Stimulated activated CD8-positive, alpha-beta memory T cell treated with anti-CD3 and anti-CD28 coated beads, Interleukin-4, amount 100 ng/mL, for 1 hour (primary cell): ENCODE measurements around the gene CLEC4G.

Experiments
- DNase-seq, 2 donors: peaks; one replicate each; pipeline ENCODE4 v3.0.0-alpha.2; 2020; ENCODE audit warnings: low read depth in 2 of 2, low spot score in 1 of 2

The CLEC4G gene

DNA sequence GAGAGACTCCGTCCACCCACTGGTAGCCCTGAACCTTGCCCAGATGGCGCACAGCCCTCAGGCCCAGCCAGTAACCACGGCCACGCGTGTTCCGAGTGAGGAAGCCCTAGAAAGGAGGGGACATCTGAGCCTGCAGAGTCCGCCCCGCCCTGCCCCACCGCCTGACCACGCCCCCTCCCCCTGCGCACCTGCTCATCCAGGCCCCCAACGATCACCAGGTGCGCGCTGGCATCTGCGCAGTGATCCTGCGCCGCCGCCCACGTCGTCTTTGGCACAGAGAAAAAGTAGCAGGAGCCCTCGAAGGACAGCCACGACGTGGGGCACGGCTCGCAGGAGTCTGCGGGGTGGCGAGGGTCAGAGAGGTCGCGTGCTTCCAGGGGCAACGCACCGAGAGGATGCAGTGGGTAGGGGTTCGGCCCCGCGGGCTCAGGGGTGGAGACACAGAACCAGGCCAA, 2.1 kb downstream of the CLEC4G start:
- DNase-seq, result no peak

- no peak for DNase-seq
Observed at GRCh38 chr19:7729211-7729610, 2.7 kb downstream of the CLEC4G start.

GRCh38 chr19:7725791-7726190, 6.1 kb downstream of the CLEC4G start:
- DNase-seq, result no peak

- no peak for DNase-seq
Observed at GRCh38 chr19:7722231-7722651, 9.7 kb downstream of the CLEC4G start.

- no peak for DNase-seq
Observed at GRCh38 chr19:7720351-7720750, 11.6 kb downstream of the CLEC4G start.

GRCh38 chr19:7718668-7719067, 13.2 kb downstream of the CLEC4G start:
- no peak for DNase-seq

DNA sequence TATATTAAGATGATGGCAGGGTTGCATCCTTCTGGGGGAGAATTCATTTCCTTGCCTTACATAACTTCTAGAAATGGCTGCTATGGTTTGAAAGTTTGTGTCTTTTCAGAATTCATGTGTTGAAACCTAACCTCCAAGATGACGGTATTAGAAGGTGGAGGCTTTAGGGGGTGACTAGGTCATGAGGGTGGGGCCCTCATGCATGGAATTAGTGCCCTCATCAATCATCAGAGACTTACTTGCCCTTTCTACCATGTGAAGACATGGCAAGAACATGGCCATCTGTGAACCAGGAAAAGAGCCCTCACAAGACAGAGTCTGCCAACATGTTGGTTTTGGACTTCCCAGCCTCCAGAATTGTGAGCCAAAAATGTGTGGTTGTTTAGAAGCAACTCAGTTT, 15.1 kb downstream of the CLEC4G start:
- DNase-seq, result no peak

DNA sequence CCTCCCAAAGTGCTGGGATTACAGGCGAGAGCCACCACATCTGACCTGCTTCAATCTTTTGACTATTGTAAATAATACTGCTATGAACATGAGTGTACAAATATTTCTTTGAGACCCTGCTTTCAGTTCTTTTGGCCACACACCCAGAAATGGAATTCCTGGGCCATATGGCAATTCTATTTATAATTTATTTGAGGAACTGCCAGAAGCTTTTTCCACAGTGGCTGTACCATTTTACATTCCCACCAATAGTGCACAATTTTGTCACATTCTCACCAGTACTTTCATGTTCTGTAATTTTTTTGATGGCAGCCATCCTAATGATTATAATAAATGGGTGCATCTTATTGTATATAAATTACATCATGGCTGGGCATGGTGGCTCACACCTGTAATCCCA, 16.2 kb downstream of the CLEC4G start:
- DNase-seq, result no peak

DNA sequence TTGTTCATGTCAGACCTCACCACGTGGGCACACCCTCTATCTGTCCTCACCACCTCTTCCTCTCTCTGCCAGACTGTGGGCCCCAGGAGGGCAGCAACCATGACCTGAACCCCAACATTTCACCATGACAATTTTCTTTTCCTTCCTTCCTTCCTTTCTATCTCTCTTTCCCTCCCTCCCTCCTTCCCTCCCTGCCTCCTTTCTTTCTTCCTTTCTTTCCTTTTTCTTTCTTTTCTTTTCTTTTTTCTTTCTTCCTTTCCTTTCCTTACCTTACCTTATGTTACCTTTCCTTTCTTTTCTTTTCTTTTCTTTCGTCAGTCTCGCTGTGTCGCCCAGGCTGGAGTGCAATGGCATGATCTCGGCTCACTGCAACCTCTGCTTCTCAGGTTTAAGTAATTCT, 21.3 kb downstream of the CLEC4G start:
- no peak for DNase-seq

DNA sequence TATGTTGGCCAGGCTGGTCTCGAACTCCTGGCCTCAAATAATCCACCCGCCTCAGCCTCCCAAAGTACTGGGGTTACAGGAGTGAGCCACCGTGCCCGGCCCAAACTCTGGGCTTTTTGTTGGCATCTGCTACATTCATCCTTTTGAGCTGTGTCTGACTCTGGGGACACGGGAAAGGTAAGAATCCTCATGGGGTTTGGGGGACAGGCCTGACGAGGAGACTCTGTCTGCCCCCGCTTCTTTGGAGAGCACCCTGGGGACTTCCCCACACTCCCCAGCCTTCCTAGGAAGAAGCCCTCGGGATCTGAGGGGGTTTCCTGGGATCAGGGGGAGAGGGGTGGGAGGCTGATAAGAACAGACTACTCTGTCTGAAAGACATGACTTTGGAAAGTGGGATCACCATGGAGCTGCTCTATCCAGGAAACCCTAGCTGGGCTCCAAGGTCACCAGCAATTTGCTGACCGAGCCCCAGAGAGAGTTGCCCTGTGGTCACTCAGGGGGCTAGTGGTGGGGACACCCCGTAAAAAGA, 21.9 kb downstream of the CLEC4G start:
- no peak for DNase-seq

- DNase-seq, result no peak
Observed at GRCh38 chr19:7706955-7707456, 24.9 kb downstream of the CLEC4G start.

DNA sequence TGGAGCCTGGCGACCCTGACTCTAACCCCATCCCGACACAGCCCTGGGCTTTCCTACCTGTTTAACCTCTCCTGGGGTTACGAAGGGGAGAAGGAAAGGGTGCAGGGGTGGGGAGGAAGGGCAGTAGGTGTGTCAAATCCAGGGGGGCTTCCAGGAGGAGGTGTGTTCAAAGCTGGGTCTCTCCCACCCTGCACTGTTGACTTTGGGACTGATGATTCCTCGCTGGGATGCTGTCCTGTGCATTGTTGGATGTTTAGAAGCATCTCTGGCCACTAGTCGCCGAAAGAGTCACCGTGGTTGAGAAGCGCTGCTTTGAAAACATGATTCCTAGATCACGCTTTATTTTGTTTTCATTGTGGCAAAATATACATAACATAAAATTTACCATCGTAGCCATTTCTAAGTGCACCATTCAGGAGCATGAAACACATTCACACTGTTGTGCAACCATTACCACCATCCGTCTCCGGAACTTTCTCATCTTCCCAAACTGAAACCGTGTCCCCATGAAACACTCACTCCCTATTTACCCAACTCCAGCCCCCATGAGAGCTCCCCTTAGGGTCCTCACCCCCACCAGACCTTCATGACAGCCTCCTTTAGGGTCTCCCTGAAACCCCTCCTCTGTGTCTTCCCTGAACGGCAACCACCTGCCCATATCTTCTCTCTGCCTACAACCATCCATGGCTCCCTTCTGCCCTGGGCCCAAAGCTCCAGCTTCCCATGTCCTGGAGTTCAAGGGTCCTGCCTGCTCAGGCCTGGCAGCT, 25.5 kb downstream of the CLEC4G start:
- no peak for DNase-seq

DNA sequence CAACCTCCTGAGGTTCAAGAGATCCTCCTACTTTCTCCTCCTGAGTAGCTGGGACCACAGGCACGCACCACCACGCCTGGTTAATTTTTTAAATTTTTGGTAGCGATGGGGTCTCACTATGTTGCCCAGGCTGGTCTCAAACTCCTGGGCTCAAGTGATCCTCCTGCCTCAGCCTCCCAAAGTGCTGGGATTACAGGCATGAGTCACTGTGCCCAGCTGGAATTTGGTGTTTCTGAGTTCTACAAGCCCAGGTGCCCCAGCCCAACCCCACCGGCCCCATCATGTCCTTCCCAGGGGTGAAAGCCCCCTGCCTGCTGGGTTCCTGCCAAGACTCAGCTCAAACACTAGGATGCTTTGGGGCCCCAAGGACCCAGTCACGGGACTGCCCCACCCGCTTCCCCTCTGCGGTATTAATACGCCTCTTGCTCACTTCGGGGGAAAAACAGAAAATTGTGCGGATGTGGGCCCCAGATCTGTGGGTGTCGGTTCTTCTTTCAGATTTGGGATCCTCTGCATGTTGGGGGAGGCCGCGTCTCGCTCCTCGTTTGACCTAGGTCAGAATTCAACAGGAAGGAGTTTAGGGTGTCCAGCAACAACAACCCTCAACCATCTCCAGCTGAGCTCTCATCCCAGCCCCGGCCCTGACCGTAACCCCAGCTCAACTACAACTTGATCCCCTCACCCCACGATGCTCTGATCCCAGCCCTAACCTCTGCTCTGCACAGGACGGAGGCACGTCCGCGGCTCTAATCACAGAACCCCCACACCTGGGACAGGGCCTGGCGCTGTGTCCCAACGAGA, 26.3 kb downstream of the CLEC4G start:
- DNase-seq, result peak in 1 of 2 donors; percentile 64

DNA sequence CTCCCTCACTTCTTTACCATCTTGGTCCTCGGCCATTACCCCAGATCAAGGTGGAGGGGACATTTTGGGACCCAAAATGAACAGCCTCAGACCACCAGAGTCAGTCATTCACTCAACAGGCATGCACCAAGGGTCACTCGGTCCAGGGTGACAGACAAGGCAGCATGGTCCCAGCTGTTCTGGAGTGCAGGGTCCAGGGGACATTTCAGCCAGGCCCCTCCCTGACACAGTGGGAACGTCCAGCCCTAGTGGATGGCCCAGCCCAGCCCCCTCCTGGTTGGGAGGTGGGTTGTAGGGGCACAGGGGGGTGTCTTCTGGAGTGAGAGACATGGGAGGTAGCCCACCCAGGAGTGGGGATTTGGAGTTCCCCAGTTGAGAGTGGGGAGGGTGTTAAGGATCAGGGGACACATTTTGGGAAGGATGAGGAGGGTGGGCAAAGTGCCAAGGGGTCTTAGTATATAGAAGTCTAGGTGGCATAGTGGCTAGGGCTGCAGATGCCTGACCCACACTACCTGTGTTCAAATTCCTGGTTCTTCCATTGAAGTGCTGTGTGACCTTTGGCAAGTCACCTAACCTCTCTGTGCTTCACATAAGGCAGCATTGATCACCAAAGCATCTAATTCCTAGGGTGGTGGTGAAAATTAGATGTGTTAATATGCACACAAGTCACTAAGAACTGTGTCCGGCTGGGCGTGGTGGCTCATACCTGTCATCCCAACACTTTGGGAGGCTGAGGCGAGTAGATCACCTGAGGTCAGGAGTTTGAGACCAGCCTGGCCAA, 27.4 kb downstream of the CLEC4G start:
- no peak for DNase-seq

GRCh38 chr19:7703332-7703731, 28.6 kb downstream of the CLEC4G start:
- DNase-seq, result no peak

GRCh38 chr19:7701654-7702457, 30.1 kb downstream of the CLEC4G start, which contains the start of gene FCER2:
Gene FCER2 (minus strand): TSS chr19:7702131. CDS start chr19:7699760, 2,371 bp downstream.
- DNase-seq, result no peak

DNA sequence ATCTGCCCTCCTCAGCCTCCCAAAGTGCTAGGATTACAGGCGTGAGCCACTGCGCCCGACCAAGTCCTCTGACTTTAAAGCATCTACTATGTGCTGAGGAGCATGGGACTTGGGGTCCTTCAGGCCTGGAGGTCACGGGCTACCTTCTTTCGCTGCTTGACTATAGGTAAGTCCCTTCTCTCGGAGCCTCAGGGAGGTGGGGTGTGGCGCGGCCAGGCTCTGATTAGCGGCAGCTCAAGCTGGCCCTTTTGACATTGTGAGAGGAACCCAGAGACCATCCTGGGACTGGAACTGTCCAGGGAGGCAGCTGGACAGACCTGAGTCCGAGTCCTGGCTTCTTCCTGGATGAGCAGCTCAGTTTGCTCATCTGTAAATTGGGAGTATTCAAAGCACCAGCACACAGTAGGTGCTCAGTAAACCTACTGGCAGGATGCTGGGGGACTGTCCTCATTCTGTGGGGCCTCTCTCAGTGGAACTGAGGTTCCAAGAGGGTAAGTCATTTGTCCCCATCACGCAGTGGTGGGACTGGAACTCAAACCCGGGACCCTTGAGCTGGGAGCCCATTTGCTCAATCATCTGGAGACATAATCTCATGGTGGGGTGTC, 30.8 kb downstream of the CLEC4G start:
- no peak for DNase-seq

DNA sequence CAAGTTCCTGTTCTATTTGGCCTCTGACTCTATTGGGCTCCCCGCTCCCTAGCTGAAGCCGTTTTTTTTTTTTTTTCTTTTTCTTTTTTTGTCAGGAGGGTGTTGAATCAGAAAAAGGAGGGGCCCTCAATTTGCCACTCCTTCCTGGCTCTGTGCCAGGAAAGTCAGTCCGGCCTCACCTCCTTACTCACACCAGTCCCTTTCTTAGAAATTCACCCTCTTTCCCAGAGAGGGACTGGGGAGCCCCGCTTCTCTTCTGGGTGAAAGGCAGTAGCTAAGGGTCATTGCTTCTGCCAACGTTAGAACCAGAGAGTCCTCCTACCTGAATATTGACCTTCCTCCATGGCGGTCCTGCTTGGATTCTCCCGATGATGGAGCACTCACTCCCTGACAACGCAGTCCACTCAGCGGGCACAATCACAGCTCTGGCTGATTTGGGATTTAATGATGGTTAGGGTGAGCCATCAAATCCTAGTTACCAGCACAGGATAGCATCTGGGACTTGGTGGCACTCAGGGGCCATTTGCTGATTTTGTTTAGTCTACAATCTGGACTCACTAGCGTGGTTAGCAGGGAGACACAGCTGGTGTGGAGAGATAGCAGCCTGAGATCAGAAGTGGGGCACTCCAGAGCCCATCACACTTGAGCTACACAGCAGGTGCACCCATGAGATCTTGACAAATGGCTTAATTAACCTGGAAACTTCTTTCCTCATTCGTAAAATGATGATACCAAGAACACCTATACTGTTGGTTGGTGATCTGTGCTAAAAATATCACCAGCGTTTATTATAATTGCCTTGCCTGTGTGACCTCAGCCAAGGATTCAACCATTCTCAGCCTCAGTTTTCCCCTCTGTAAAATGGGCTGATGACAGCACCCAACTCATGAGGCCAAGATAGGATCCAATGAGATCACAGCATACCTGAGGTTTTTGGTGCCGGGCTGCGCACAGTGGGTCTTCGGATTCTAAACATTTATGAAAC, 32.2 kb downstream of the CLEC4G start:
- no peak for DNase-seq

DNA sequence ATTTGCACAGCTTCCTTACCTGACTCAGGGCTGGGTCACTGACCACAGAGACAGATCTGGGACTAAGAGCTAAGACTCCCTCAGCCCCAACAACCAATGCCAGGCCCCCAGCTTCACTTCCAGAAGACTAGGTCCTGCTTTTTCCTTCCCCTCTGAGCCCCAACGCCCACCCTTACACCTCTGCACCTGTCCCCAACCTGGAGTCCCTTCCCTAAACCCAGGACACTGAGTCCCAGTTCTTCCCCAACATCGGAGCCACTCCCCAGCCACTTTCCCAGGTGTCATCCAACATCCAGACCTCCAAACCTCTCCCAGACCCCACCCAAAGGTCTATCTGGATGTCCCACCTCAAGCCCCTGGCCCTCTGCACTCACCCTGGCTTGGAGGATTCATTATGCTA, 32.9 kb downstream of the CLEC4G start:
- DNase-seq, result no peak
